OCI-LY7 (cell line): ENCODE measurements around the gene PTPN14.
"Not testable (repeated sequence)": the region's sequence is repeated elsewhere in the genome, so short reads cannot be mapped to it uniquely, and the experiment has no call there.

Experiments
- EZH2phosphoT487 ChIP-seq: fragments of 200-600 bp; sonication (generic); IDR thresholded peaks from 2 replicates; pipeline ENCODE4 v1.6.1; 2018; ENCODE audit warnings: low read depth, borderline replicate concordance, mild to moderate bottlenecking, mixed run types, antibody characterized with exemption, low read length, moderate library complexity, mixed read lengths
- TF ChIP-seq, protein P1 (sequence below): fragments of 200-600 bp; sonication (generic); conservative IDR thresholded peaks from 2 replicates; pipeline ENCODE4 v1.5.1; 2014; ENCODE audit warnings: mild to moderate bottlenecking, antibody characterized with exemption, low read length, moderate library complexity, mixed read lengths

DNA sequence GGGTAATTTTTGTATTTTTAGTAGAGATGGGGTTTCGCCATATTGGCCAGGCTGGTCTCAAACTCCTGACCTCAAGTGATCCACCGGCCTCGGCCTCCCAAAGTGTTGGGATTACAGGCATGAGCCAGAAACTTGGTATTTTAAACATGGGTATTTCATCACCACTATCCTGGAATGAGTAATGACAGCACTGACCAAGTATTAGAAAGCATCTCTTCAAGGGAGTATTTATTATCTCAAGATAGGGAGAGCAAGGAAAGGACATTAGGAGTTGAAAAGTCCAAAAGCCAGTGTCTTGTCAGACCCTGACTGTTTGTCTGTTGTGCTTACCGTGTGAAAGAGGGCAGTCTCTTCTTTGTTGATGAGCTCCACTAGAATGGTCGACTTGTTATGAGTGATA is 156.8 kb downstream of the PTPN14 start:
- TF ChIP-seq, protein P1, sequence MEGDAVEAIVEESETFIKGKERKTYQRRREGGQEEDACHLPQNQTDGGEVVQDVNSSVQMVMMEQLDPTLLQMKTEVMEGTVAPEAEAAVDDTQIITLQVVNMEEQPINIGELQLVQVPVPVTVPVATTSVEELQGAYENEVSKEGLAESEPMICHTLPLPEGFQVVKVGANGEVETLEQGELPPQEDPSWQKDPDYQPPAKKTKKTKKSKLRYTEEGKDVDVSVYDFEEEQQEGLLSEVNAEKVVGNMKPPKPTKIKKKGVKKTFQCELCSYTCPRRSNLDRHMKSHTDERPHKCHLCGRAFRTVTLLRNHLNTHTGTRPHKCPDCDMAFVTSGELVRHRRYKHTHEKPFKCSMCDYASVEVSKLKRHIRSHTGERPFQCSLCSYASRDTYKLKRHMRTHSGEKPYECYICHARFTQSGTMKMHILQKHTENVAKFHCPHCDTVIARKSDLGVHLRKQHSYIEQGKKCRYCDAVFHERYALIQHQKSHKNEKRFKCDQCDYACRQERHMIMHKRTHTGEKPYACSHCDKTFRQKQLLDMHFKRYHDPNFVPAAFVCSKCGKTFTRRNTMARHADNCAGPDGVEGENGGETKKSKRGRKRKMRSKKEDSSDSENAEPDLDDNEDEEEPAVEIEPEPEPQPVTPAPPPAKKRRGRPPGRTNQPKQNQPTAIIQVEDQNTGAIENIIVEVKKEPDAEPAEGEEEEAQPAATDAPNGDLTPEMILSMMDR, result not testable (repeated sequence)
- not testable (repeated sequence) for TF ChIP-seq EZH2phosphoT487
